HepG2 (cell line): ENCODE data around the gene AUTS2. TPM values are rescaled to one million over a fixed set of nuclear protein-coding genes. Genes with fewer than 3 reads are reported as not detected.

Source experiments
- ATAC-seq: fragments of 200-7000 bp; cut with Tn5 transposase; 3 replicates; pipeline ENCODE4 v1.9.1; 2020; ENCODE audit warnings: mild to moderate bottlenecking, moderate library complexity
- BruUV-seq: library from RNA; stranded (reverse); fragments of 400-500 nt; replicated peaks from 2 replicates; lab custom pipeline; 2021; lab: Mats Ljungman, UMichigan
- CTCF ChIA-PET: fragments of 300-600 bp; formaldehyde crosslinking; extraction: SDS; loops from one replicate; lab custom pipeline; 2021; ENCODE audit warnings: low total read pairs, inconsistent platforms, low intra/inter-chr PET ratio; lab: Yijun Ruan, JAX
- POLR2A ChIA-PET: fragments of 350-600 bp; sonication (Branson Sonifier 250); formaldehyde crosslinking; loops from one replicate; lab custom pipeline; 2020; ENCODE audit warnings: antibody characterized with exemption, inconsistent platforms; lab: Yijun Ruan, JAX
- DNase-seq: peaks from one replicate; pipeline ENCODE4 v3.0.0-alpha.2; 2015; ENCODE audit warnings: low spot score
- FAIRE-seq: peaks from 3 replicates; lab custom pipeline; 2011; peaks lifted over from hg19 to GRCh38; lab: Jason Lieb, UNC
- H2AFZ ChIP-seq: one replicate; pipeline ENCODE4 v1.6.1; 2011; ENCODE audit warnings: low read length, inconsistent platforms
- H3K27ac ChIP-seq: fragments of 300-600 bp; 3 replicates; pipeline ENCODE4 v1.8.0; 2011; ENCODE audit warnings: mixed run types, mild to moderate bottlenecking, mixed read lengths, low read length, inconsistent platforms; ENCODE audit not compliant: insufficient read depth; ENCODE audit errors: extremely low read length
- H3K27me3 ChIP-seq, 2 experiments: fragments of 200-600 bp in 1 of 2; 2 replicates in 1 of 2; 3 replicates in 1 of 2; pipeline versions ENCODE4 v1.6.0 to v1.8.0; 2011; ENCODE audit warnings: low read length in 2 of 2, mild to moderate bottlenecking in 2 of 2, moderate library complexity in 2 of 2, inconsistent platforms in 1 of 2; ENCODE audit not compliant: insufficient read depth in 2 of 2, control insufficient read depth in 1 of 2
- H3K36me3 ChIP-seq, 2 experiments: fragments of 200-600 bp in 1 of 2; replicated peaks in 1 of 2; 2 replicates in 1 of 2; 3 replicates in 1 of 2; pipeline versions ENCODE4 v1.5.1 to v1.8.0; 2011; ENCODE audit warnings: low read length in 2 of 2, inconsistent platforms in 1 of 2; ENCODE audit not compliant: insufficient read depth in 2 of 2, control insufficient read depth in 1 of 2
- H3K4me1 ChIP-seq: 2 replicates; pipeline ENCODE4 v1.5.1; 2012; ENCODE audit warnings: low read length, inconsistent platforms; ENCODE audit not compliant: insufficient read depth
- H3K4me2 ChIP-seq: 2 replicates; pipeline ENCODE4 v1.6.0; 2011; ENCODE audit warnings: low read depth, low read length, inconsistent platforms
- H3K4me3 ChIP-seq, 3 experiments: fragments of 200-600 bp in 1 of 3; sonication (generic), shearing (Covaris generic) in 1 of 3; replicated peaks in 1 of 3; 2 replicates each; pipeline ENCODE4 v1.5.1; 2011 to 2016; ENCODE audit warnings: low read length in 3 of 3, inconsistent platforms in 2 of 3, low read depth in 2 of 3, mild to moderate bottlenecking in 2 of 3, control low read depth in 1 of 3, mixed read lengths in 1 of 3; ENCODE audit not compliant: insufficient read depth in 1 of 3
- H3K79me2 ChIP-seq: one replicate; pipeline ENCODE4 v1.6.1; 2011; ENCODE audit warnings: low read length, inconsistent platforms; ENCODE audit not compliant: insufficient read depth
- H3K9ac ChIP-seq: 2 replicates; pipeline ENCODE4 v1.6.0; 2011; ENCODE audit warnings: mild to moderate bottlenecking, low read depth, low read length, inconsistent platforms; ENCODE audit not compliant: insufficient read depth
- H3K9me3 ChIP-seq: 2 replicates; pipeline ENCODE4 v1.5.1; 2012; ENCODE audit warnings: mild to moderate bottlenecking, low read length
- H4K20me1 ChIP-seq: 2 replicates; pipeline ENCODE4 v1.6.0; 2011; ENCODE audit warnings: inconsistent platforms, mild to moderate bottlenecking, low read length, moderate library complexity; ENCODE audit not compliant: insufficient read depth
- ARNT2 ChIP-seq: sonication (generic); formaldehyde crosslinking; IDR thresholded peaks from 2 replicates; pipeline ENCODE4 v1.8.0; 2022; ENCODE audit warnings: mild to moderate bottlenecking, low read depth, missing genetic modification reagents, moderate library complexity
- CENPT ChIP-seq: sonication (generic); formaldehyde crosslinking; IDR thresholded peaks from 2 replicates; pipeline ENCODE4 v1.8.0; 2022; ENCODE audit warnings: low read depth, mild to moderate bottlenecking, moderate library complexity, missing genetic modification reagents
- NR3C1 ChIP-seq: sonication (generic); formaldehyde crosslinking; IDR thresholded peaks from 2 replicates; pipeline ENCODE4 v1.4.0; 2020; ENCODE audit warnings: missing genetic modification reagents
- SMARCC2 ChIP-seq: fragments of 450-650 bp; IDR thresholded peaks from 2 replicates; pipeline ENCODE4 v1.6.1; 2017; ENCODE audit warnings: antibody characterized with exemption, mild to moderate bottlenecking
- SRSF9 ChIP-seq: fragments of 200-400 bp; formaldehyde crosslinking; IDR thresholded peaks from 2 replicates; pipeline ENCODE4 v1.6.1; 2018; ENCODE audit warnings: borderline replicate concordance, mild to moderate bottlenecking, low read depth, low read length; ENCODE audit not compliant: insufficient read depth, poor library complexity, severe bottlenecking
- ZMYM3 ChIP-seq: sonication (generic); formaldehyde crosslinking; IDR thresholded peaks from 2 replicates; pipeline ENCODE4 v1.5.1; 2020; ENCODE audit warnings: mild to moderate bottlenecking, missing genetic modification reagents
- ZNF335 ChIP-seq: sonication (generic); formaldehyde crosslinking; IDR thresholded peaks from 2 replicates; pipeline ENCODE4 v1.4.0; 2020; ENCODE audit warnings: missing genetic modification reagents
- ZNF629 ChIP-seq: sonication (generic); formaldehyde crosslinking; conservative IDR thresholded peaks from 2 replicates; pipeline ENCODE4 v1.5.0; 2020; ENCODE audit warnings: missing genetic modification reagents
- ZNF879 ChIP-seq: sonication (generic); formaldehyde crosslinking; IDR thresholded peaks from 2 replicates; pipeline ENCODE4 v1.8.1; 2023; ENCODE audit warnings: missing genetic modification reagents
- WGBS: methylation state at CpG from one replicate; pipeline ENCODE4 v1.1.6; 2017; ENCODE audit warnings: low lambda C conversion rate; 5-methylcytosine and 5-hydroxymethylcytosine counted together
- in situ Hi-C: cut with HindIII; loops from 2 replicates; pipeline ENCODE4 v1.10.0; 2017; ENCODE audit warnings: low pct_unique_long_range_greater_than_20kb; ENCODE audit not compliant: extremely low pct_ligation_motif_present
- intact Hi-C: fragments of 100-400 bp; cut with micrococcal nuclease; formaldehyde crosslinking; loops from one replicate; pipeline ENCODE4 v1.10.0; 2022; ENCODE audit not compliant: unreplicated experiment
- polyA plus RNA-seq, 8 experiments: library from polyadenylated mRNA; depleted of rRNA in 3 of 8; stranded (reverse) in 7 of 8; unstranded in 1 of 8; fragments of >200 nt; fragmentation: Illumina TruSeq in 4 of 8; extraction: Trizol in 4 of 8; gene quantifications; 2 replicates each; pipeline versions ENCODE4 v1.2.1 to v1.2.3, GENCODE V29; 2011 to 2016; ENCODE audit warnings: low read depth in 4 of 8, missing spikeins in 1 of 8, mixed read lengths in 1 of 8; ENCODE audit not compliant: insufficient read depth in 1 of 8
- total RNA-seq, 5 experiments: library from RNA; depleted of rRNA; stranded (reverse); fragments of >200 nt; fragmentation: Illumina TruSeq; extraction: Trizol; gene quantifications; 2 replicates each; pipeline ENCODE4 v1.2.3, GENCODE V29; 2016; ENCODE audit warnings: low read depth in 1 of 5
- TF ChIP-seq, protein P1 (sequence below): sonication (generic); formaldehyde crosslinking; IDR thresholded peaks from 2 replicates; pipeline ENCODE4 v1.4.0; 2020; ENCODE audit warnings: mild to moderate bottlenecking, missing genetic modification reagents
- TF ChIP-seq, protein P2 (sequence below): sonication (generic); formaldehyde crosslinking; IDR thresholded peaks from 2 replicates; pipeline ENCODE4 v1.5.0; 2020; ENCODE audit warnings: mild to moderate bottlenecking, missing genetic modification reagents

The AUTS2 gene
- total and polyA plus RNA-seq, 2 of the 13 experiments (the other 11 are each of a cell fraction or from before 2014, with no cell fraction given) = 0.38 TPM; not detected in 1

DNA sequence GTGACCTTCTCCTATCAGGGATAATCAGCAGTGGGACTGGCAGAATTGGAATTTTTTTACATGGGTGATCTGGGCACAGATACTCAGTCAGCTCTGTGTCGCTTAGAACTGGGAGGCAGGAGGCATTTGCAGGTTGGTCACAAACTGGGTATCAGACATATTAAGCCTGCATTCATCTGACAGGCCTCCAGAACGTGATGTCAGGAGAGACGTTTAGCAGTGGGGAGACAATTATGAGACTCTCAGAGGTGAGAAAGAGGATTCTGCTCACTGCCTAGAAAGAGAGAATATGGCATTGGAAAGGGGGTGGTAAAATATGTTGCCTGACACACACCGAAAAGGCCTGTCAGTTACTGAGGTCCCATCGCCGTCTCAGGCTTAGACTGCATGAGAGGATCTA, 816.1 kb downstream of the AUTS2 start:
- no peaks in the 10 kb centered on the region for H3K27me3 ChIP-seq
- CTCF ChIA-PET = no interaction called here
- H2AFZ ChIP-seq = no peak overlapping the region
- H3K9ac ChIP-seq = no peak overlapping the region
- POLR2A ChIA-PET = no interaction called here
- WGBS = 41% methylated on average over 6 of the region's 6 CpGs
- no peaks in the 10 kb centered on the region for H3K36me3 ChIP-seq
- TF ChIP-seq ZMYM3 (CRISPR knock-in tag) (no peak), ARNT2 (no peak)
- TF ChIP-seq, all 625 proteins: peak for 0
- Histone ChIP-seq H3K4me3 (no peak overlapping the region), H3K4me2 (no peak overlapping the region), H3K4me1 (no peaks in the 10 kb centered on the region), H3K9me3 (no peaks in the 10 kb centered on the region), H4K20me1 (no peaks in the 10 kb centered on the region), H3K79me2 (no peaks in the 10 kb centered on the region), H3K27ac (no peak overlapping the region)
- DNase-seq (no peak), ATAC-seq (no peak), FAIRE-seq (no peak)
- intact Hi-C loops = no loop called here
- in situ Hi-C loops = no loop called here
- BruUV-seq = no TSS peak

DNA sequence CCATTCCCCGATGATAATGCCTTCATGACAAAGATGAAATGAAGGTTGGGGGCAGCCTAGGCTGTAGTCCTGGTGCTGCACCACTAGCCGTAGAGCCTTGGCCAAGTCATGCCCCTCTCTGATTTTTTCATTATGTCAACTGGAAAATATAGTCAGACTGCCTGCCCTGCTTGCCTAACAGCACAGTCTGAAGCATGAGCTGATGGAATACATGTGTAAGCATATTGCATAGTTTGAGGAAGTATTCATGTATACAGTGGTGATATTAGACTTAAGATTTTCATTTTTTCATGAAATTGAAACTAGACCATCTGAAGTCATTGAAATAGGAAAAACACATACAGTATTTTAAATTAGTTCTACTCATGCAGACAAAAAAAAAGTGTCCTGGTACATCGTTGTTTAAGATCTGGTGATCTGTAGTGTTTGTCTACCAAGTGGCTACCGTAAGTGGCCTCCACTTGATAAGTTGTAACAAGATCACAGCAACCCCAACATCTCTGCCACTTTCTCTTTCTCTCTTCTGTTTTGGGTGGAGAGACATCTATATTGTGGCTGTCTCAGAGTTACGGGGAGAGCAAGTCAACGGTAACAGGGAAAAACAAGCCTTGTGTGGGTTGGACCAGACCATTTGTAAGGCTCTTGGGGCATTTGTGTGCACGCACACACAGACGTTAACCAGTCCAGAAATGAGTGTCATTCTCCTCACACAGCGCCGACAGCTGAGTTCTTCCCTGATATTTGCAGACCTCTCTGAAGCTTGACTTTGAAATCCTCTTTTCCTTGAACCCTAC, 817.1 kb downstream of the AUTS2 start:
- POLR2A ChIA-PET = no interaction called here
- Histone ChIP-seq H3K9ac (no peak overlapping the region), H3K4me3 (no peak overlapping the region), H4K20me1 (no peaks in the 10 kb centered on the region), H3K79me2 (no peaks in the 10 kb centered on the region), H3K36me3 (no peaks in the 10 kb centered on the region), H3K27me3 (no peaks in the 10 kb centered on the region), H3K27ac (no peak overlapping the region), H3K4me2 (no peak overlapping the region), H3K9me3 (no peaks in the 10 kb centered on the region), H3K4me1 (no peaks in the 10 kb centered on the region), H2AFZ (no peak overlapping the region)
- intact Hi-C loops (no loop called here), in situ Hi-C loops (no loop called here)
- ATAC-seq (no peak), FAIRE-seq (no peak), DNase-seq (no peak)
- no TSS peak for BruUV-seq
- 52% methylated on average over 10 of the region's 10 CpGs for WGBS
- CTCF ChIA-PET = no interaction called here
- TF ChIP-seq SMARCC2 (no peak), ZNF335 (CRISPR knock-in tag) (no peak), CENPT (no peak), ZNF629 (CRISPR knock-in tag) (no peak), SRSF9 (no peak), ZNF879 (CRISPR knock-in tag) (no peak), NR3C1 (CRISPR knock-in tag) (no peak)
- TF ChIP-seq, protein P1, sequence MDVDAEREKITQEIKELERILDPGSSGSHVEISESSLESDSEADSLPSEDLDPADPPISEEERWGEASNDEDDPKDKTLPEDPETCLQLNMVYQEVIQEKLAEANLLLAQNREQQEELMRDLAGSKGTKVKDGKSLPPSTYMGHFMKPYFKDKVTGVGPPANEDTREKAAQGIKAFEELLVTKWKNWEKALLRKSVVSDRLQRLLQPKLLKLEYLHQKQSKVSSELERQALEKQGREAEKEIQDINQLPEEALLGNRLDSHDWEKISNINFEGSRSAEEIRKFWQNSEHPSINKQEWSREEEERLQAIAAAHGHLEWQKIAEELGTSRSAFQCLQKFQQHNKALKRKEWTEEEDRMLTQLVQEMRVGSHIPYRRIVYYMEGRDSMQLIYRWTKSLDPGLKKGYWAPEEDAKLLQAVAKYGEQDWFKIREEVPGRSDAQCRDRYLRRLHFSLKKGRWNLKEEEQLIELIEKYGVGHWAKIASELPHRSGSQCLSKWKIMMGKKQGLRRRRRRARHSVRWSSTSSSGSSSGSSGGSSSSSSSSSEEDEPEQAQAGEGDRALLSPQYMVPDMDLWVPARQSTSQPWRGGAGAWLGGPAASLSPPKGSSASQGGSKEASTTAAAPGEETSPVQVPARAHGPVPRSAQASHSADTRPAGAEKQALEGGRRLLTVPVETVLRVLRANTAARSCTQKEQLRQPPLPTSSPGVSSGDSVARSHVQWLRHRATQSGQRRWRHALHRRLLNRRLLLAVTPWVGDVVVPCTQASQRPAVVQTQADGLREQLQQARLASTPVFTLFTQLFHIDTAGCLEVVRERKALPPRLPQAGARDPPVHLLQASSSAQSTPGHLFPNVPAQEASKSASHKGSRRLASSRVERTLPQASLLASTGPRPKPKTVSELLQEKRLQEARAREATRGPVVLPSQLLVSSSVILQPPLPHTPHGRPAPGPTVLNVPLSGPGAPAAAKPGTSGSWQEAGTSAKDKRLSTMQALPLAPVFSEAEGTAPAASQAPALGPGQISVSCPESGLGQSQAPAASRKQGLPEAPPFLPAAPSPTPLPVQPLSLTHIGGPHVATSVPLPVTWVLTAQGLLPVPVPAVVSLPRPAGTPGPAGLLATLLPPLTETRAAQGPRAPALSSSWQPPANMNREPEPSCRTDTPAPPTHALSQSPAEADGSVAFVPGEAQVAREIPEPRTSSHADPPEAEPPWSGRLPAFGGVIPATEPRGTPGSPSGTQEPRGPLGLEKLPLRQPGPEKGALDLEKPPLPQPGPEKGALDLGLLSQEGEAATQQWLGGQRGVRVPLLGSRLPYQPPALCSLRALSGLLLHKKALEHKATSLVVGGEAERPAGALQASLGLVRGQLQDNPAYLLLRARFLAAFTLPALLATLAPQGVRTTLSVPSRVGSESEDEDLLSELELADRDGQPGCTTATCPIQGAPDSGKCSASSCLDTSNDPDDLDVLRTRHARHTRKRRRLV (CRISPR knock-in tag) = no peak
- TF ChIP-seq, protein P2, sequence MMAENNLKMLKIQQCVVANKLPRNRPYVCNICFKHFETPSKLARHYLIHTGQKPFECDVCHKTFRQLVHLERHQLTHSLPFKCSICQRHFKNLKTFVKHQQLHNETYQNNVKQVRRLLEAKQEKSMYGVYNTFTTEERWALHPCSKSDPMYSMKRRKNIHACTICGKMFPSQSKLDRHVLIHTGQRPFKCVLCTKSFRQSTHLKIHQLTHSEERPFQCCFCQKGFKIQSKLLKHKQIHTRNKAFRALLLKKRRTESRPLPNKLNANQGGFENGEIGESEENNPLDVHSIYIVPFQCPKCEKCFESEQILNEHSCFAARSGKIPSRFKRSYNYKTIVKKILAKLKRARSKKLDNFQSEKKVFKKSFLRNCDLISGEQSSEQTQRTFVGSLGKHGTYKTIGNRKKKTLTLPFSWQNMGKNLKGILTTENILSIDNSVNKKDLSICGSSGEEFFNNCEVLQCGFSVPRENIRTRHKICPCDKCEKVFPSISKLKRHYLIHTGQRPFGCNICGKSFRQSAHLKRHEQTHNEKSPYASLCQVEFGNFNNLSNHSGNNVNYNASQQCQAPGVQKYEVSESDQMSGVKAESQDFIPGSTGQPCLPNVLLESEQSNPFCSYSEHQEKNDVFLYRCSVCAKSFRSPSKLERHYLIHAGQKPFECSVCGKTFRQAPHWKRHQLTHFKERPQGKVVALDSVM (CRISPR knock-in tag) = no peak
